Upper lobe of right lung (tissue), 1 donor: ENCODE measurements around the gene GLYR1. TPM values are rescaled to one million over a fixed set of nuclear protein-coding genes. Genes with fewer than 3 reads are reported as not detected.

Experiments used
- ATAC-seq: fragments of 200-7000 bp; cut with Tn5 transposase; one replicate; pipeline ENCODE4 v1.9.1; 2020; ENCODE audit warnings: mild to moderate bottlenecking, moderate library complexity
- DNase-seq: peaks from one replicate; pipeline ENCODE4 v3.0.0-alpha.2; 2020
- H3K27ac ChIP-seq: fragments of 200-600 bp; one replicate; pipeline ENCODE4 v1.8.0; 2022
- H3K27me3 ChIP-seq: fragments of 200-600 bp; one replicate; pipeline ENCODE4 v1.8.0; 2022; ENCODE audit warnings: mild to moderate bottlenecking
- H3K36me3 ChIP-seq: fragments of 200-600 bp; one replicate; pipeline ENCODE4 v1.8.0; 2022
- H3K4me1 ChIP-seq: fragments of 200-600 bp; one replicate; pipeline ENCODE4 v1.8.0; 2022
- H3K4me3 ChIP-seq: fragments of 200-600 bp; one replicate; pipeline ENCODE4 v1.8.0; 2022; ENCODE audit warnings: mild to moderate bottlenecking
- H3K9me3 ChIP-seq: fragments of 200-600 bp; one replicate; pipeline ENCODE4 v1.8.0; 2022
- CTCF ChIP-seq: fragments of 200-600 bp; IDR thresholded peaks from one replicate; pipeline ENCODE4 v1.8.0; 2022; ENCODE audit warnings: antibody characterized with exemption
- intact Hi-C: fragments of 100-400 bp; cut with DNase I; formaldehyde crosslinking; loops from one replicate; pipeline ENCODE4 v1.11.0; 2022
- total RNA-seq: library from RNA; stranded (reverse); fragmentation: NEBNext Ultra II Directional; extraction: Animal tissue kit (Norgen Biotek cat#: 25700); gene quantifications from one replicate; pipeline ENCODE4 v1.2.1, GENCODE V29; 2021
- donor health status: DM: no; HTN: yes; CAD: no; lungs with severe emphysema.

The GLYR1 gene
- total RNA-seq, 1 donor from 2014 or later = 85.7 TPM

DNA sequence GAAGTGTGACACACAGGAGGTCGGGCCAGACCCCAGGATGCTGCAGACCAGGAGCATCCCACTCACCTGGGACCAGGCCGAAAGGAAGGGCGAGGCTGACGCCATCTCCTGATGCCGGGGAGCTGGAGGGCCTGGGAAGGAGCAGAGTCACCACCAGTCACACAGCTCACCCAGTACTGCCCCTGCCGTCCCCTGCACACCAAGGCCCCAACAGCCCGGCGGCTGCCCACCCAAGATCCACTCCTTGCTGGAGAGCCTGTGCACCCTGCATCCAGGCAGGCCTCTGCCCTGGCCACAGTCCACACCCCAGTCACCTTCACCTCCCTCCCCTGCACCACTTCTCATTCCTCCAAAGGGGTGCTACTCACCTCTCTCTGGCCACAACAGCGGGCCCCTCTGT lies 84.9 kb downstream of the GLYR1 start:
- Histone ChIP-seq H3K4me3 (no peak overlapping the region), H3K27me3 (no peaks in the 10 kb centered on the region), H3K9me3 (no peaks in the 10 kb centered on the region), H3K36me3 (peaks cover 59% of the 10 kb centered on the region), H3K27ac (no peak overlapping the region), H3K4me1 (peaks cover 13% of the 10 kb centered on the region)
- DNase-seq = no peak
- ATAC-seq = no peak
- no peak for TF ChIP-seq CTCF
- intact Hi-C loops = no loop called here

GRCh38 chr16:4760221-4760910 lies 86.7 kb downstream of the GLYR1 start:
- Histone ChIP-seq H3K4me1 (peaks cover 1% of the 10 kb centered on the region), H3K27ac (no peak overlapping the region), H3K36me3 (peaks cover 75% of the 10 kb centered on the region), H3K4me3 (no peak overlapping the region), H3K27me3 (no peaks in the 10 kb centered on the region), H3K9me3 (no peaks in the 10 kb centered on the region)
- no peak for TF ChIP-seq CTCF
- DNase-seq (no peak), ATAC-seq (no peak)
- intact Hi-C loops = no loop called here

DNA sequence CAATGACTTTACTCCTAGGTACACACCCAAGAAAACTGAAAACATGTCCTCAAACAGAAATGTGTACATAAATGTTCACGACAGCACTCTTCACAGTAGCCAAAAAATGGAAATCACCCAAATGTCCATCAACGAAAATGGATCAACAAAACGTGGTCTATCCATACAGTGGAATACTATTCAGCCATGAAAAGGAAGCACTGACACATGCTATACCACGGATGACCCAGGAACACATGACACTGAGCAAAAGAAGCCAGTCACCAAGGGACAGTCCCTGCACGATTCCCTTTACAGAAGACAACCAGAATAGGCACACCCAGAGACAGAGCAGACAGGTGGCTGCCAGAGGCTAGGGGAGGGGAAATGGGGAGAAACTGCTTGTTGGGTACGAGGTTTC lies 91.4 kb downstream of the GLYR1 start:
- no peaks in the 10 kb centered on the region for H3K4me1 ChIP-seq
- H3K36me3 ChIP-seq = peaks cover 85% of the 10 kb centered on the region
- TF ChIP-seq CTCF = no peak
- intact Hi-C loops = no loop called here
- DNase-seq (no peak), ATAC-seq (no peak)
- H3K27me3 ChIP-seq = no peaks in the 10 kb centered on the region
- H3K4me3 ChIP-seq = no peak overlapping the region
- H3K27ac ChIP-seq = no peak overlapping the region
- no peaks in the 10 kb centered on the region for H3K9me3 ChIP-seq

DNA sequence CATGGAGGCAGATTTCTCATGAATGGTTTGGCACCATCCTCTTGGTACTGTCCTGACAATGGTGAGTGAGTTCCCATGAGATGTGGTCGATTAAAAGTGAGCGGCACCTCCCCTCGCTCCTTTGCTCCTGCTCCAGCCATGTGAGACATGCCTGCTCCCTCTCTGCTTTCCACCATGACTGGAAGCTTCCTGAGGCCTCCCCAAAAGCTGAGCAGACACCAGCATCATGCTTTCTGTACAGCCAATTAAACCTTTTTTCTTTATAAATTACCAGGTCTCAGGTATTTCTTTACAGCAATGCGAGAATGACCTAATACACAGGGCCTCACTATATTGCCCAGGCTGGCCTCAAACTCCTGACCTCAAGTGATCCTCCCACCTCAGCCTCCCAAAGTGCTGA lies 92.2 kb downstream of the GLYR1 start:
- intact Hi-C loops = no loop called here
- Histone ChIP-seq H3K4me3 (no peak overlapping the region), H3K27me3 (no peaks in the 10 kb centered on the region), H3K9me3 (no peaks in the 10 kb centered on the region), H3K36me3 (peaks cover 85% of the 10 kb centered on the region), H3K27ac (no peak overlapping the region), H3K4me1 (no peaks in the 10 kb centered on the region)
- no peak for TF ChIP-seq CTCF
- ATAC-seq (no peak), DNase-seq (no peak)

GRCh38 chr16:4753227-4753626 lies 93.9 kb downstream of the GLYR1 start:
- intact Hi-C loops = no loop called here
- Histone ChIP-seq H3K27me3 (no peaks in the 10 kb centered on the region), H3K4me1 (no peaks in the 10 kb centered on the region), H3K9me3 (no peaks in the 10 kb centered on the region), H3K27ac (no peak overlapping the region), H3K36me3 (peaks cover 69% of the 10 kb centered on the region), H3K4me3 (no peak overlapping the region)
- TF ChIP-seq CTCF = no peak
- no peak for ATAC-seq
- no peak for DNase-seq

Other genes with a start within 250 kb of the GLYR1 start
- gene UBALD1, start 232.4 kb downstream of the GLYR1 start, total RNA-seq = 35.5 TPM
- 81.3 TPM for gene MGRN1, start 222.5 kb downstream of the GLYR1 start, total RNA-seq
- gene NUDT16L1, start 153.7 kb downstream of the GLYR1 start, total RNA-seq = 24.0 TPM
- gene ANKS3, start 113.0 kb downstream of the GLYR1 start, total RNA-seq = 20.6 TPM
- gene DNAAF8, start 112.8 kb downstream of the GLYR1 start, total RNA-seq = 0.58 TPM
- gene ZNF500, start 80.1 kb downstream of the GLYR1 start, total RNA-seq = 15.7 TPM
- not detected for gene SEPTIN12, start 58.9 kb downstream of the GLYR1 start, total RNA-seq
- gene SMIM22, start 51.9 kb downstream of the GLYR1 start, total RNA-seq = 23.3 TPM
- gene ROGDI, start 44.7 kb downstream of the GLYR1 start, total RNA-seq = 21.8 TPM
- 36.6 TPM for gene UBN1, start 193 bp upstream of the GLYR1 start, total RNA-seq
- gene PPL, start 89.9 kb upstream of the GLYR1 start, total RNA-seq = 78.1 TPM
- gene SEC14L5, start 111.0 kb upstream of the GLYR1 start, total RNA-seq = 0.52 TPM
- 16.7 TPM for gene NAGPA, start 186.6 kb upstream of the GLYR1 start, total RNA-seq
- gene C16orf89, start 218.7 kb upstream of the GLYR1 start, total RNA-seq = 201 TPM
- 26.4 TPM for gene ALG1, start 224.6 kb upstream of the GLYR1 start, total RNA-seq